Testis (tissue), 2 donors: ENCODE results near the gene MACROD2.

Source experiments
- POLR2A ChIP-seq: fragments of 450-650 bp; IDR thresholded peaks from one replicate; pipeline ENCODE4 v1.6.1; 2017; ENCODE audit warnings: antibody characterized with exemption, mild to moderate bottlenecking, moderate library complexity
- TF ChIP-seq, protein P1 (sequence below), 3 experiments: fragments of 450-650 bp in 2 of 3; fragments of 200-600 bp in 1 of 3; sonication (generic) in 1 of 3; IDR thresholded peaks; one replicate each; pipeline ENCODE4 v1.5.1; 2016 to 2019; ENCODE audit warnings: antibody characterized with exemption in 3 of 3, mild to moderate bottlenecking in 2 of 3, moderate library complexity in 1 of 3

DNA sequence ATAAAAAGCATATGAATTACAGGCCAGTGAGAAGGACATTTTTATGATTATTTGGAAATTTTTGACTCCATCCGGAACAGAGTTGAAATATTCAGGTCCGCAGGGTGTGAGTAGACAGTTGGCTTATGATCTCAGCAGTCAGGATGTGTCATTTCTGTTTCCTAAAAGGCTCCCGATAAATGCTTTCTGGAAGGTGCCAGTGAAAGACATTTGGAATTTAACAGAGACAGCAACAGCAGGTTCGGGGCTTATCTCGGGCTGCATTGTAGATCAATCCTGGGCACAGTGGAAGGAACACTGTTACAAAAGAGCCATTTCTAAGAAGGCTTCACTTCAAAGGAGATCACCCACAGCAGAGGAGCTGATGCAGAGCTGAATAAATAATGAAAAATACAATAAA lies 1643.5 kb downstream of the MACROD2 start:
- TF ChIP-seq, protein P1, sequence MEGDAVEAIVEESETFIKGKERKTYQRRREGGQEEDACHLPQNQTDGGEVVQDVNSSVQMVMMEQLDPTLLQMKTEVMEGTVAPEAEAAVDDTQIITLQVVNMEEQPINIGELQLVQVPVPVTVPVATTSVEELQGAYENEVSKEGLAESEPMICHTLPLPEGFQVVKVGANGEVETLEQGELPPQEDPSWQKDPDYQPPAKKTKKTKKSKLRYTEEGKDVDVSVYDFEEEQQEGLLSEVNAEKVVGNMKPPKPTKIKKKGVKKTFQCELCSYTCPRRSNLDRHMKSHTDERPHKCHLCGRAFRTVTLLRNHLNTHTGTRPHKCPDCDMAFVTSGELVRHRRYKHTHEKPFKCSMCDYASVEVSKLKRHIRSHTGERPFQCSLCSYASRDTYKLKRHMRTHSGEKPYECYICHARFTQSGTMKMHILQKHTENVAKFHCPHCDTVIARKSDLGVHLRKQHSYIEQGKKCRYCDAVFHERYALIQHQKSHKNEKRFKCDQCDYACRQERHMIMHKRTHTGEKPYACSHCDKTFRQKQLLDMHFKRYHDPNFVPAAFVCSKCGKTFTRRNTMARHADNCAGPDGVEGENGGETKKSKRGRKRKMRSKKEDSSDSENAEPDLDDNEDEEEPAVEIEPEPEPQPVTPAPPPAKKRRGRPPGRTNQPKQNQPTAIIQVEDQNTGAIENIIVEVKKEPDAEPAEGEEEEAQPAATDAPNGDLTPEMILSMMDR (IDR thresholded peaks at IDR 0.05), result no peak
- no peak for TF ChIP-seq POLR2A
